Activated CD4-positive, alpha-beta T cell treated with anti-CD3 and anti-CD28 coated beads, Interleukin-2, amount 10 ng/mL, durations not matched to agents 24 days and 14 days (primary cell): ENCODE measurements around the gene ZNF729. TPM values are rescaled to one million over a fixed set of nuclear protein-coding genes. Genes with fewer than 3 reads are reported as not detected.
"Not testable (repeated sequence)": the region's sequence is repeated elsewhere in the genome, so short reads cannot be mapped to it uniquely, and the experiment has no call there.

Experiments used
- DNase-seq: peaks from one replicate; pipeline ENCODE4 v3.0.0; 2022
- H3K27ac Mint-ChIP-seq: one replicate; pipeline ENCODE4 v1.8.0; 2022; ENCODE audit warnings: mild to moderate bottlenecking, mixed read lengths
- H3K27me3 Mint-ChIP-seq: one replicate; pipeline ENCODE4 v1.8.0; 2022; ENCODE audit warnings: mixed read lengths
- H3K36me3 Mint-ChIP-seq: one replicate; pipeline ENCODE4 v1.8.0; 2022; ENCODE audit warnings: low read depth, mild to moderate bottlenecking, mixed read lengths
- H3K4me1 Mint-ChIP-seq: one replicate; pipeline ENCODE4 v1.8.0; 2021; ENCODE audit warnings: mixed read lengths
- H3K4me3 Mint-ChIP-seq: one replicate; pipeline ENCODE4 v1.8.0; 2022; ENCODE audit warnings: mild to moderate bottlenecking, moderate library complexity, mixed read lengths
- H3K9me3 Mint-ChIP-seq: one replicate; pipeline ENCODE4 v1.8.0; 2021; ENCODE audit warnings: mixed read lengths
- intact Hi-C: fragments of 100-400 bp; cut with micrococcal nuclease; formaldehyde crosslinking; loops from one replicate; pipeline ENCODE4 v1.15.1; 2023
- total RNA-seq: library from RNA; stranded (reverse); gene quantifications from 2 replicates; pipeline ENCODE4 v1.2.3, GENCODE V29; 2022

Gene ZNF729
- total RNA-seq, result not detected in 2 replicates

GRCh38 chr19:22286151-22286810 lies at the start of gene ZNF729:
Gene ZNF729 (plus strand): TSS chr19:22286441. CDS start chr19:22286526, 85 bp downstream.
- Mint-ChIP-seq H3K27me3 (no peaks in the 10 kb centered on the region), H3K9me3 (peaks cover 9% of the 10 kb centered on the region), H3K36me3 (no peaks in the 10 kb centered on the region), H3K4me3 (no peak within 1 kb of the TSS), H3K4me1 (no peaks in the 10 kb centered on the region), H3K27ac (no peak within 1 kb of the TSS)
- intact Hi-C loops, result no loop called here
- no peak for DNase-seq

DNA sequence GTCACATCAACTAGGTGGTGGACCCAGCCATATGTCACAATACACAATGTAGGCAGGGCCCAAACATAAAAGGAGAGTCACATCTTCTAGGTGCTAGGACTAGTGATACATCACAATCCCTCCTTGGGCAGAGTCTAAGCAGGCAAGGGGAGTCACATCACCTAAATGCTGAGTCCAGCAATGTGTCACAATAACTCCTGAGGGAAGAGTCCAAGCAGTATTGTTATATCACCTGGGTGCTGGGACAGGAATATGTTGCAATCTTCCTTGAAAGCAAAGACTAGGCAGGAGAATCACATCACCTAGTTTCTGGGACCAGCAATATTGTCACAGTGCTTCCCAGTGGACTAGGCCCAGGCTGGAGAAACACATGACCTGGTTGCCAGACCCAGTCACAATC lies 29.4 kb upstream of the ZNF729 start:
- H3K36me3 Mint-ChIP-seq, result no peaks in the 10 kb centered on the region
- H3K4me1 Mint-ChIP-seq, result no peaks in the 10 kb centered on the region
- no peaks in the 10 kb centered on the region for H3K27me3 Mint-ChIP-seq
- no peak overlapping the region for H3K4me3 Mint-ChIP-seq
- no peak overlapping the region for H3K27ac Mint-ChIP-seq
- intact Hi-C loops, result no loop called here
- no peak for DNase-seq
- peaks cover 31% of the 10 kb centered on the region for H3K9me3 Mint-ChIP-seq

- DNase-seq, result no peak
- Mint-ChIP-seq H3K4me3 (no peak overlapping the region), H3K9me3 (peaks cover 31% of the 10 kb centered on the region), H3K36me3 (no peaks in the 10 kb centered on the region), H3K27ac (no peak overlapping the region), H3K27me3 (no peaks in the 10 kb centered on the region), H3K4me1 (no peaks in the 10 kb centered on the region)
- intact Hi-C loops, result no loop called here
These were observed 28.9 kb upstream of the ZNF729 start for GRCh38 chr19:22257381-22257780.

DNA sequence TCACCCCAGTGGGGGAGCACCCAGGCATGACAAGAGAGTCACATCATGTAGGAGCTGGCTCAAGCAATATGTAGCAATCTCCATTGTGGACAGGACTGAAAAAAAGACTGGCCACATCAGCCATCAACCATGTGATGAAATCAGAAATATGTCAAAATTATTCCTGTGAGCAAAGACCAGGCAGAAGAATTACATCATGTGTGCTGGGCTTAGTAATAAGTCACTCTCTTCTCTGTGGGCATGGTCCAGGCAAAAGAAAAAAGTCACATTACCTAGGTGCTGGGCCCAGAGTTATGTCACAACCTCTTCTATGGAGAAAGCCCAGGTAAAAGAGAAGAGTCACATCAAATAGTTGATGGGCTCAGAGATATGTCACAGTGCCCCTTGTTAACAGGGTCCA lies 28.3 kb upstream of the ZNF729 start:
- no peaks in the 10 kb centered on the region for H3K36me3 Mint-ChIP-seq
- DNase-seq, result no peak
- no peak overlapping the region for H3K27ac Mint-ChIP-seq
- H3K27me3 Mint-ChIP-seq, result no peaks in the 10 kb centered on the region
- H3K9me3 Mint-ChIP-seq, result peaks cover 31% of the 10 kb centered on the region
- H3K4me3 Mint-ChIP-seq, result no peak overlapping the region
- intact Hi-C loops, result no loop called here
- H3K4me1 Mint-ChIP-seq, result no peaks in the 10 kb centered on the region

DNA sequence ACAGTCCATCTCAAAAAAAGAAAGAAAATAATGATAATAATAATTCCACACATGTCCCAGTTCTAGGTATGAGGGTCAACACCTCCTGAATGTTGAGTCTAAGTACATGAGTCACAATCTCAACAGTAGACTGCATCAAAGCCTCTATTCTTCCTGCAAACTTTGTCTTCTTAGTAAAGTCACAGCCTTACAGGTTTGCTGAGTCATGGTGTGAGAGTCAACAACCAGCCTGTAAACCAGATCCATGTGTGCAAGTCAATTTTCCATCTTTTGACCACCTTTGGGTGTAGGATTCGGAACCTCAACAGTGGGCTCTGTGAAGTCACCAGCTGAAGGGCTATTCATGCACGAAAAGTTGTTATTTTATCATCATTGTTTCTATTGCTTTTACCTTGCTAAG lies 25.7 kb upstream of the ZNF729 start:
- Mint-ChIP-seq H3K27me3 (no peaks in the 10 kb centered on the region), H3K4me3 (no peak overlapping the region), H3K27ac (no peak overlapping the region), H3K36me3 (no peaks in the 10 kb centered on the region), H3K4me1 (no peaks in the 10 kb centered on the region), H3K9me3 (peaks cover 31% of the 10 kb centered on the region)
- intact Hi-C loops, result no loop called here
- no peak for DNase-seq

DNA sequence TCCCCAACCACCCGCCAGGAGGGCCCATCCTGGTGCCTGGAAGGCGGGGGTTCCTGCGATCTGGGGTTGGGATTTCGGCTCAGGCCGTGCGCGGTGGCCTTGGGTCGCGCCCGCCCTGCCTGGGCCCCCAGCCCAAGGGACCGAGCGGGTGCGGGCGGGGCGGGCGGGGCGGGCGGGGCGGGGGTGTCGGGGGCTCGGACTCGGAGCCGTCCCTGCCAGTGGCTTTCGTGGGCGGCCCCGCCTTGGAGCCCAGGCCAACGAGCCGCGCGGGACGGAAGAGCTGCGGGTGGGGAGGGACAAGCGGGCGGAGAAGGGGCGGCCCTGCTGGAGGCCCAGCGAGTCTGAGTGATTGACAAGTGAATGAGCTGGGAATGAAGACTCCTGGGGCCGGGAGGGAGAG lies 24.6 kb upstream of the ZNF729 start:
- no peak for DNase-seq
- Mint-ChIP-seq H3K4me3 (no peak overlapping the region), H3K27ac (no peak overlapping the region), H3K4me1 (no peaks in the 10 kb centered on the region), H3K27me3 (no peaks in the 10 kb centered on the region), H3K36me3 (no peaks in the 10 kb centered on the region), H3K9me3 (peaks cover 31% of the 10 kb centered on the region)
- intact Hi-C loops, result no loop called here

DNA sequence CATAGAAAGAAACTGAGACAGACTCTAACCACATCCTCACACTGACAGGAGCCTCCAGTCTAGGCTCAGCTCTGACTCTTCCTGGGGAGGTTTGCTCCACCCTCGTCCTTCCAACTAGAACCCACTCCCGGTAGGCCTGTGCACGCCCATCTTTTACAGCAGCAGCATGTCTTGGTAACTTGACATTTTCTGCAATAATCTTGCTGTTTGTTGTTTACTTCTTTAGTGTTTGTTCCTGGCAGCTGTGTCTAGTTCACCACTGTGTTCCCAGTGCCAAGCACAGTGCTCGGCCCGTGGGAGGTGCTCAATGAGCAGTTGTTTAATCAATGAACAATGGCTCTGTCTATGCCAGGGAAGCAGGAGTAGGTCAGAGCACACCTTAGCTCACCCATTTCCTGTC lies 23.1 kb upstream of the ZNF729 start:
- peaks cover 32% of the 10 kb centered on the region for H3K9me3 Mint-ChIP-seq
- H3K4me3 Mint-ChIP-seq, result no peak overlapping the region
- no peak overlapping the region for H3K27ac Mint-ChIP-seq
- no peaks in the 10 kb centered on the region for H3K4me1 Mint-ChIP-seq
- intact Hi-C loops, result no loop called here
- no peaks in the 10 kb centered on the region for H3K36me3 Mint-ChIP-seq
- no peaks in the 10 kb centered on the region for H3K27me3 Mint-ChIP-seq
- DNase-seq, result no peak

DNA sequence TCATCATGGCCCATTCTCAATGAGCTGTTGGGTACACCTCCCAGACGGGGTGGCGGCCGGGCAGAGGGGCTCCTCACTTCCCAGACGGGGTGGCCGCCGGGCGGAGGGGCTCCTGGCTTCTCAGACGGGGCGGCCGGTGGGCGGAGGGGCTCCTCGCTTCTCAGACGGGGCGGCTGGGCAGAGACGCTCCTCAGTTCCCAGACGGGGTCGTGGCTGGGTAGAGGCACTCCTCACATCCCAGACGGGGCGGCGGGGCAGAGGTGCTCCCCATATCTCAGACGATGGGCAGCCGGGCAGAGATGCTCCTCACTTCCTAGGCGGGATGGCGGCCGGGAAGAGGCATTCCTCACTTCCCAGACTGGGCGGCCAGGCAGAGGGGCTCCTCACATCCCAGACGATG lies 35.3 kb downstream of the ZNF729 start:
- H3K36me3 Mint-ChIP-seq, H3K4me1 Mint-ChIP-seq, H3K27me3 Mint-ChIP-seq, DNase-seq, intact Hi-C loops, H3K27ac Mint-ChIP-seq, H3K4me3 Mint-ChIP-seq: not testable (repeated sequence)
- H3K9me3 Mint-ChIP-seq, result peaks cover 12% of the 10 kb centered on the region

DNA sequence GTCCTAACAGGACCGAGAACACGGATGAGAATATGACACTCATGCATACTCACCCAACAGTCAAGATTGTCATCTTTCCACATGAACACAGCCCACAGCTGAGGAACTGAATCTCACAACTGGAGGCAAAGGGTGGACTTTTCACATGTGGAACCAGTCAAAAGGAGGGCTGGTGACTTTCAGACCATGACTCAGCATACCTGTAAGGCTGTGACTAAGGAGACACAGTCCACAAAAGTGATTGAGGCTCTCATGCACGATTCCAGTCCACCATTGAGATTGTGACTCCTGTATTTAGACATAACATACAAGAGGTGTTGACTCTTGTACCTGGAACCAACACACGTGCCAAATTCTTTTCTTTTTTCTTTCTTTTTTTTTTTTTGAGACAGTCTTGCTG lies 40.0 kb downstream of the ZNF729 start:
- Mint-ChIP-seq H3K4me1 (no peaks in the 10 kb centered on the region), H3K4me3 (no peak overlapping the region), H3K9me3 (peaks cover 30% of the 10 kb centered on the region), H3K27ac (no peak overlapping the region), H3K36me3 (peaks cover 2% of the 10 kb centered on the region), H3K27me3 (no peaks in the 10 kb centered on the region)
- intact Hi-C loops, result no loop called here
- no peak for DNase-seq

DNA sequence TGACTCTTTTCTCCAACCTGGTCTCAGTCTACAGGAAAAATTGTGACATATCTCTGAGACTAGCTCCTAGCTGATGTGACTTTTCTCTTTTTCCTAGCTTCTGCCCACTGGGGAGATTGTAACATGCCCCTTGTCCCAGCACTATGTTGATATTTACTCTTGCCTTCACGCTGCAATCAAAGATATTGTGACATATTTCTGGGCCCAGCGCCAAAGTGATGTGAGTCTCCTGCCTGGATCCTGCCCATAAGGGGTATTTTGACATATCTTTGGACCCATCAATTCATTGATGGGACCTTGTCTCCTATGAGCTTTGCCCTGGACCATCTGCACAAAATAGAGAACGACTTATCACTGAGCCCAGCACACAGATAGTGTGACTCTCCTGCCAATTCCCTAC lies 41.1 kb downstream of the ZNF729 start:
- no peaks in the 10 kb centered on the region for H3K27me3 Mint-ChIP-seq
- H3K9me3 Mint-ChIP-seq, result peaks cover 31% of the 10 kb centered on the region
- H3K27ac Mint-ChIP-seq, result no peak overlapping the region
- no peaks in the 10 kb centered on the region for H3K4me1 Mint-ChIP-seq
- intact Hi-C loops, result no loop called here
- H3K36me3 Mint-ChIP-seq, result peaks cover 2% of the 10 kb centered on the region
- H3K4me3 Mint-ChIP-seq, result no peak overlapping the region
- DNase-seq, result no peak

GRCh38 chr19:22331521-22331920 lies 45.3 kb downstream of the ZNF729 start:
- Mint-ChIP-seq H3K27me3 (no peaks in the 10 kb centered on the region), H3K9me3 (peaks cover 35% of the 10 kb centered on the region), H3K4me3 (no peak overlapping the region), H3K36me3 (no peaks in the 10 kb centered on the region), H3K27ac (no peak overlapping the region), H3K4me1 (no peaks in the 10 kb centered on the region)
- intact Hi-C loops, result no loop called here
- DNase-seq, result no peak

- no peaks in the 10 kb centered on the region for H3K36me3 Mint-ChIP-seq
- H3K27ac Mint-ChIP-seq, result no peak overlapping the region
- H3K4me3 Mint-ChIP-seq, result no peak overlapping the region
- peaks cover 31% of the 10 kb centered on the region for H3K9me3 Mint-ChIP-seq
- intact Hi-C loops, result no loop called here
- no peak for DNase-seq
- H3K27me3 Mint-ChIP-seq, result no peaks in the 10 kb centered on the region
- no peaks in the 10 kb centered on the region for H3K4me1 Mint-ChIP-seq
These were observed 46.7 kb downstream of the ZNF729 start for GRCh38 chr19:22332924-22333323.

- Mint-ChIP-seq H3K4me3 (no peak overlapping the region), H3K27me3 (no peaks in the 10 kb centered on the region), H3K9me3 (peaks cover 27% of the 10 kb centered on the region), H3K27ac (no peak overlapping the region), H3K4me1 (no peaks in the 10 kb centered on the region), H3K36me3 (no peaks in the 10 kb centered on the region)
- no peak for DNase-seq
- intact Hi-C loops, result no loop called here
These were observed 49.5 kb downstream of the ZNF729 start for GRCh38 chr19:22335716-22336115.

DNA sequence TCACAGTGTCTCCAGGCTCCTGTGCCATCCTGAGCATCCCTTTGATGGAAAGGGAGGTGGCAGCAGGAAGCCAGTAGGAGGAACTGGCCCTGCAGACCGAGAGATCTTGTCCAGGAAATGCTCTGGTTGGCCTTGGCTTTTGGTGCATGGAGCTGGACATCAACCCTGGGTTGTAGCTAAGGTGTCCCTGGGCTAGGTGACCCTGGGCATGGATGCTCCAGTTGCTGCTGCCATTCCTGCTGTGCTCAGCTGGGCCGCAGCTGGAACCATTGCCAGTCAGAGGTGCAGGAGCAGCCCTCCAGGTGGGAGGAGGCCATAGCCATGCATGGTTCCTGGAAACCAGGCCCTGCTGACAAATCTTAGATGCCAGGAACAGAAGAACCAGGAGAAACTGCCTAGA lies 68.4 kb downstream of the ZNF729 start:
- H3K36me3 Mint-ChIP-seq, result no peaks in the 10 kb centered on the region
- H3K27me3 Mint-ChIP-seq, result no peaks in the 10 kb centered on the region
- no peak overlapping the region for H3K27ac Mint-ChIP-seq
- no peaks in the 10 kb centered on the region for H3K4me1 Mint-ChIP-seq
- intact Hi-C loops, result no loop called here
- no peak for DNase-seq
- H3K9me3 Mint-ChIP-seq, result peaks cover 22% of the 10 kb centered on the region
- H3K4me3 Mint-ChIP-seq, result no peak overlapping the region
